Right renal pelvis (tissue), 4 donors: ENCODE measurements around the gene DERL3. TPM values are rescaled to one million over a fixed set of nuclear protein-coding genes. Genes with fewer than 3 reads are reported as not detected.

ENCODE experiments used
- DNase-seq, 4 donors: peaks; one replicate each; pipeline ENCODE4 v3.0.0-alpha.2; 2013; ENCODE audit warnings: low read depth in 4 of 4, low spot score in 3 of 4, missing footprints in 1 of 4
- polyA plus RNA-seq, 4 donors: library from polyadenylated mRNA; unstranded; fragments of 120-200 nt; gene quantifications; one replicate each; pipeline ENCODE4 v1.2.1, GENCODE V29; 2013; ENCODE audit not compliant: insufficient read length in 4 of 4

Gene DERL3
- polyA plus RNA-seq, 4 donors = 3.6 to 6.1 (median 4.7) TPM

- no peak for DNase-seq
These were observed 52.5 kb downstream of the DERL3 start for GRCh38 chr22:23786261-23786710.

Other genes with a start within 250 kb of the DERL3 start
- 1 to 10 TPM; 1.1 to 2.8 (median 2.3) TPM for gene DRICH1, start 206.7 kb downstream of the DERL3 start, polyA plus RNA-seq
- gene RGL4, start 148.0 kb downstream of the DERL3 start, polyA plus RNA-seq = 1 to 10 TPM; 1.8 to 3.1 (median 2.1) TPM
- gene ZNF70, start 87.9 kb downstream of the DERL3 start, polyA plus RNA-seq = 1 to 10 TPM; 5.0 to 5.8 (median 5.5) TPM
- 1 to 10 TPM in 1 of 4 donors, under 1 TPM in 3; 0.69 to 1.3 (median 0.78) TPM for gene VPREB3, start 84.6 kb downstream of the DERL3 start, polyA plus RNA-seq
- 1 to 10 TPM; 2.3 to 3.5 (median 2.5) TPM for gene C22orf15, start 76.0 kb downstream of the DERL3 start, polyA plus RNA-seq
- 10 to 100 TPM; 79.3 to 96.3 (median 83.1) TPM for gene CHCHD10, start 71.0 kb downstream of the DERL3 start, polyA plus RNA-seq
- gene MMP11, start 66.2 kb downstream of the DERL3 start, polyA plus RNA-seq = 10 to 100 TPM; 12.1 to 25.4 (median 19.8) TPM
- 100 to 1,000 TPM; 193 to 206 (median 194) TPM for gene SMARCB1, start 52.0 kb downstream of the DERL3 start, polyA plus RNA-seq
- 10 to 100 TPM; 24.9 to 32.9 (median 27.7) TPM for gene SLC2A11, start 18.9 kb upstream of the DERL3 start, polyA plus RNA-seq
- gene MIF, start 55.4 kb upstream of the DERL3 start, polyA plus RNA-seq = 100 to 1,000 TPM; 174 to 366 (median 191) TPM
- gene GSTT2B, start 122.2 kb upstream of the DERL3 start, polyA plus RNA-seq = 10 to 100 TPM in 2 of 4 donors, 1 to 10 TPM in 2; 4.5 to 22.4 (median 12.6) TPM
- gene DDTL, start 127.9 kb upstream of the DERL3 start, polyA plus RNA-seq = 1 to 10 TPM; 6.3 to 7.9 (median 6.9) TPM
- 10 to 100 TPM; 59.3 to 95.8 (median 66.4) TPM for gene DDT, start 135.4 kb upstream of the DERL3 start, polyA plus RNA-seq
- gene GSTT2, start 141.1 kb upstream of the DERL3 start, polyA plus RNA-seq = 1 to 10 TPM in 2 of 4 donors, under 1 TPM in 2; 0.61 to 2.6 (median 1.3) TPM
- under 1 TPM in 1 of 4 donors, not detected in 3; 0.04 TPM for gene GSTT4, start 166.4 kb upstream of the DERL3 start, polyA plus RNA-seq
- 10 to 100 TPM; 42.2 to 53.3 (median 51.1) TPM for gene CABIN1, start 172.3 kb upstream of the DERL3 start, polyA plus RNA-seq